AG04450 (cell line): ENCODE data around the gene GALNT2. TPM values are rescaled to one million over a fixed set of nuclear protein-coding genes. Genes with fewer than 3 reads are reported as not detected.

Experiments
- CTCF ChIA-PET: fragments of 300-600, 350-600 bp; formaldehyde crosslinking; extraction: SDS; loops from one replicate; lab custom pipeline; 2022; ENCODE audit warnings: antibody characterized with exemption, inconsistent platforms; lab: Charles Lee
- POLR2A ChIA-PET: fragments of 350-600 bp; formaldehyde crosslinking; extraction: SDS; loops from one replicate; lab custom pipeline; 2021; ENCODE audit warnings: antibody characterized with exemption, inconsistent platforms; lab: Yijun Ruan, JAX
- DNase-seq: peaks from one replicate; pipeline ENCODE4 v3.0.0-alpha.2; 2011; ENCODE audit warnings: low read depth, low spot score
- H3K27ac ChIP-seq: one replicate; pipeline ENCODE4 v1.5.1; 2012; ENCODE audit warnings: low read depth, low read length, control low read depth
- H3K27me3 ChIP-seq: one replicate; pipeline ENCODE4 v1.6.0; 2012; ENCODE audit warnings: low read length; ENCODE audit not compliant: control insufficient read depth, insufficient read depth
- H3K4me3 ChIP-seq: 2 replicates; pipeline ENCODE4 v1.5.1; 2011; ENCODE audit warnings: mild to moderate bottlenecking, low read depth, low read length, control low read depth
- H3K9me3 ChIP-seq: 2 replicates; pipeline ENCODE4 v1.5.1; 2012; ENCODE audit warnings: low read length; ENCODE audit not compliant: control insufficient read depth, insufficient read depth
- CTCF ChIP-seq: IDR thresholded peaks from 2 replicates; pipeline ENCODE4 v1.5.1; 2011; ENCODE audit warnings: low read depth, low read length, control low read depth, inconsistent platforms
- polyA plus RNA-seq: library from polyadenylated mRNA; depleted of rRNA; stranded (reverse); fragments of >200 nt; gene quantifications from 2 replicates; pipeline ENCODE4 v1.2.3, GENCODE V29; 2011

Gene GALNT2
- polyA plus RNA-seq, 1 experiment: 121 TPM

GRCh38 chr1:230277201-230278025 is 210.4 kb downstream of the GALNT2 start:
- CTCF ChIA-PET: interaction anchor here (0.6 kb wide), 1 partner anchor 12 kb away, joined by 3 read pairs; no protein-coding TSS in a partner anchor
- DNase-seq: no peak
- no peak overlapping the region for H3K4me3 ChIP-seq
- no peaks in the 10 kb centered on the region for H3K27me3 ChIP-seq
- no peak for TF ChIP-seq CTCF
- H3K9me3 ChIP-seq: no peaks in the 10 kb centered on the region
- no peak overlapping the region for H3K27ac ChIP-seq
- POLR2A ChIA-PET: no interaction called here

- H3K27ac ChIP-seq: no peak overlapping the region
- ChIA-PET CTCF (interaction anchor here (0.6 kb wide), 1 partner anchor 617 kb away, joined by 3 read pairs; no protein-coding TSS in a partner anchor), POLR2A (no interaction called here)
- TF ChIP-seq CTCF: no peak
- DNase-seq: no peak
- no peaks in the 10 kb centered on the region for H3K9me3 ChIP-seq
- no peak overlapping the region for H3K4me3 ChIP-seq
- H3K27me3 ChIP-seq: no peaks in the 10 kb centered on the region
Observed at GRCh38 chr1:230278376-230278775, 211.3 kb downstream of the GALNT2 start.

- H3K27me3 ChIP-seq: no peaks in the 10 kb centered on the region
- H3K4me3 ChIP-seq: no peak overlapping the region
- POLR2A ChIA-PET: no interaction called here
- no peak overlapping the region for H3K27ac ChIP-seq
- no peaks in the 10 kb centered on the region for H3K9me3 ChIP-seq
- TF ChIP-seq CTCF: no peak
- CTCF ChIA-PET: interaction anchor here (0.6 to 1.1 kb wide), 2 partner anchors 10 to 618 kb away, joined by 3 read pairs; no protein-coding TSS in a partner anchor
- no peak for DNase-seq
Observed at GRCh38 chr1:230278871-230279582, 212.0 kb downstream of the GALNT2 start.

GRCh38 chr1:230279583-230279945 is 212.5 kb downstream of the GALNT2 start:
- CTCF ChIA-PET: interaction anchor here (1.1 kb wide), 1 partner anchor 10 kb away, joined by 3 read pairs; no protein-coding TSS in a partner anchor
- TF ChIP-seq CTCF: no peak
- POLR2A ChIA-PET: no interaction called here

More at GRCh38 chr1:230279583-230279945, 212.5 kb downstream of the GALNT2 start:
- Histone ChIP-seq H3K27ac (no peak overlapping the region), H3K27me3 (no peaks in the 10 kb centered on the region), H3K4me3 (no peak overlapping the region), H3K9me3 (no peaks in the 10 kb centered on the region)
- DNase-seq: no peak
